HG03097 (cell line): Measurements from ENCODE around the gene TEKTIP1.
"Not testable (repeated sequence)": the region's sequence is repeated elsewhere in the genome, so short reads cannot be mapped to it uniquely, and the experiment has no call there.

Source experiments
- ATAC-seq: cut with Tn5 transposase; IDR thresholded peaks from one replicate; pipeline ENCODE4 v1.9.1; 2021; ENCODE audit not compliant: unreplicated experiment, low FRiP score

TEKTIP1 gene

DNA sequence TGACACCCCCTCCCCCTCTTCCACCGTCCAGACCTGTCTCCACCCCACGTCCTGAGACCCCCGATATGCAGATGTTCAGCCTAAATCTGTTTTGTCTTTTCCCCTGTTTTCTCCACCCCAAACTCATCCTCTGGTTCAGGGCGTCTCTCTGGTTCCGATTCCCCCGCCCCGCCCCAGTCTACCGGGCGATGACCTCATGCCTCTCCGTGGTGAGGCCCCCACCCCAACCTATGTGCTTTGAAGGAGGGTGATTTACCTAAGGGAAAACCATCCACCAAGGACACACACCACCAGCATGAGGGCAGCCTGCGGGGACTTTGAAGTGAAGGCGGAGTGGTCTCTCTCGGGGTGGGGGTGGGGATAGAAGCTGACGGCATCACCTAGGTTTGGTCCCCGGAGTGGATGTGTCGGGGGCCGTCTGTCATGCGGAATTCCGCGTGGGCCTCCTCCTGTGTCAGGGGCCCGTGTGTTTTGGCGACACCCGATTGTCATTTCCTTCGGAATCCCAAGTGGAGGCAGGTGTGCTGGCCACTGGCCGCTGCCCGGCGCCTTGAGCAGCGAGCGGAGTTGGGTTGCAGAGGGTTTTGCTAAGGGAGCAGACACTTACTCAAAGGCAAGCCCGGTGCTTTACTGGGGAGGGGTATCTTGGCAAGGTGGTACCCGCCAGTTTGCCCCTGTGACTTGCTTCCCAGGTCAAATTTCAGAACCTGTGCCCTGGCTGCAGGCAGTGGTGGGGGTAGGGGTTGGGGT is 31.4 kb upstream of the TEKTIP1 start:
- ATAC-seq, result no peak

DNA sequence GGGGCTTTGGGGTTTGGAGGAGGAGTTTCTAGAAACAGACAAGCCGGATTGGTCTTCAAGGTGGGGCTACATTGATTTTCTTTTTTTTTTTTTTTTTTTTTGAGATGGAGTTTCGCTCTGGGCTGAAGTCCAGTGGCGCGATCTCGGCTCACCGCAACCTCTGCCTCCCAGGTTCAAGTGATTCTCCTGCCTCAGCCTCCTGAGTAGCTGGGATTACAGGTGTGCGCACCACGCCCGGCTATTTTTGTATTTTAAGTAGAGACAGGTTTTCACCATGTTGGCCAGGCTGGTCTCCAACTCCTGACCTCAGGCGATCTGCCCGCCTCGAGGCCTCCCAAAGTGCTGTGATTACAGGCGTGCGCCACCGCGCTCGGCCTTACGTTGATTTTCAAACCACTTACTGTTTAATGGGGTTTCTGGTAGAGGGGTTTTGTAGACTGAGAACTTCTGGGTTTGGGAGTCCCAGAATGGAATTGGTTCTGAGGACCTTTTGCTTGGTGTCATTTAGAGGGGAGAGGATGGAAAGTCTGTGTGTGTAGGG is 30.8 kb upstream of the TEKTIP1 start:
- not testable (repeated sequence) for ATAC-seq

DNA sequence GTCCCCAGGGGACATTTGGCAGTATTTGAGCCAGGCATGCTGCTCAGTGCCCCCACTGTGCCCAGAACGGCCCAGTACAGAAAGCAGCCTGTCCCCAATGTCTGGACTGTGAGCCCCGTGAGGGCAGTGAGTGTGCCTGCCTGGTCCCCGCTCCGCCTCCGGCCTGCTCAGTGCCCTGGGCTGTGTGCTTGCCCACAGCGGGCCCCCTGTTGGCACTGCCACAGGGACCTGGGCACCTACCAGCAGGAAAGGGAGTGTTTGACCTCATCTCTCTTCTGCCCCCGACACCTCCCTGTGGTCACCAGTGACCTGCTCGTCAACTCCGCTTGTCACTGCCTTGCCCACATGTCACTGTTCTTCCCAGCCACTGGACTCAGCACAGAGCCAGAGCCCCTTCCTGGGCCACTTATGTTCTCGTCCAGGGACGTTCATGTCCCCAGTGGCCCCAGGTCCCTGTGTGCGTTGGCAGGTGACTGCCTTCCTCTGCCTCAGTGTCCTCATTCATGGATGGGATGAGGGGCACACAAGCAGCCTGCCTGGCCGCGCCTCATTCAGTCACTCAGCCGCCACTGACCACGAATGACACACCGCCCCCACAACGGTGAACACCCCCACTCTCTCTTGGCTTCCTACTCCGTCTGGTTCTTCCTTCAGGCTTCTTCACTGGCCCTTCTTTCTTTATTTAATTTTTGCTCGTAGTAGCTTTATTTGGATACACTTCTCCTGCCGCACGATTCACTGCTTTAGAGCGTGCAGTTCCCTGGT is 30.0 kb upstream of the TEKTIP1 start:
- ATAC-seq, result no peak

DNA sequence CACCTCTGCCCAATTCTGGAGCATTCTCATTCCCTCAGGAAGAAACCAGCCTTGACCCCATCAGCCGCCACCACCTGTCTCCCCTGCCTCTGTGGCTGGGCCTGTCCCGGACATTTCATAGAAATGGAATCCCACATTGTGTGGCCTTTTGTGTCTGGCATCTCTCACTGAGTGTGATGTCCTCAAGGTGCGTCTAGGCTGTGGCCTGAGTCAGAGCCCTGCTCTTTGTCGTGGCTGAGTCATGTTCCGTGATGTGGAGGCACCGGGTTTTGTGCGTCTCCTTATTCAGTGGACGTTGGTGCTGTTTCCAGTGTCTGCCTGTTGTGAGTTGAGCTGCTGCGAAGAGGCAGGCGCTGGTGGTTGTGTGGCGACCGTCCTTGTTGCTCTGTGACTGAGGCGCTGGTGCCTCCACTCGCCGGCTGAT is 29.4 kb upstream of the TEKTIP1 start:
- no peak for ATAC-seq

DNA sequence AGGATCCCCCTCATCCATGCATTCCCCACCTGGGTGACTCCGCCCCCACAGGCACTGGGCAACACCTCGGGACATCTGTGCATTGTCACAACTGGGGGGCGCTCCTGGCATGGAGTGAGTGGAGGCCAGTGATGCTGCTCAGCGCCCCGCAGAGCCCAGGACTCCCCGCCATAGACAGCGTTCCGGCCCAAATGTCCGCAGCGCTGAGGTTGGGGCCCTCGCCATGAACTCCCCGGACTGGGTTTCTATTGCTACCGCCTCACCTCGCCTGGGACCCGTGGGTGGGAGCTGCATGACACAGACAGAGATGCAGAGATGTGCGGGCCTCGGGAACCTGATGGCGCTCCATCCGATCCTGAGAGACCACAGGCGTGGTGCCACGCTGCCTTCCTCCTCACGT is 28.2 kb upstream of the TEKTIP1 start:
- no peak for ATAC-seq

DNA sequence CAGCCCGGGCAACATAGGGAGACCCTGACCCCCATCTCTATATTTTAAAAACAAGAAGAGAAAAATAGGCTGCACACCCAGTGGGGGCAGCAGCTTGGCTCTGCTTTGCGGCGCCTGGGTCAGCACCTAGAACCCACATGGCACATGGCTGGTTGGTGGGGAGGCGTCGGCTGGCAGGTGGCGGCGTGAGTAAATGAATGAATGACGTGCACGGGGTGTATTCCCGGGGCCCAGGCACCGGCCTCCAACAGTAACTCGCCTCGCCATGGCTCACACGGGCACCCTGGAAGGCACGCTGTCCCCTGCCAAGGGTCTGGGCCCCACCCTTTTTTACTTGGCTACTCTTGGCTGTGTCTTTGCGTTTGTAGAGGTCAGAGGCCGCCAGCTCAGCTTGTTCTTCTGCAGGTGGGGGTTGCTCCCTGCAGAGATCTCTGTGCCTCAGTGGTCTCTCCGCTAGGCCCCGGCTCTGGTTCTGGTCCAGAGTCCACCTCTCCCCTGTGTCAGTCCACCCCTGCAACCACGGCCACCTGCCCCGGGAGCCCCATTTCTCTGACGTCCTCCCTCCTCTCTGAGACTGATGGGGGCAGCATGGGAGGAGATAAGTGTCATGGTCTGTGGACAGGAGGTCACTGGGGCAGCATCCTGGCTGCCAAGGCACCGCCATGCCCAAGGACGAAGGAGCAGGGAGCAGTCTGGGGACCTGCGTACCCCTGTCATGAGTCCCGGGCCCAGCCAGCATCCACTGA is 27.3 kb upstream of the TEKTIP1 start:
- no peak for ATAC-seq

DNA sequence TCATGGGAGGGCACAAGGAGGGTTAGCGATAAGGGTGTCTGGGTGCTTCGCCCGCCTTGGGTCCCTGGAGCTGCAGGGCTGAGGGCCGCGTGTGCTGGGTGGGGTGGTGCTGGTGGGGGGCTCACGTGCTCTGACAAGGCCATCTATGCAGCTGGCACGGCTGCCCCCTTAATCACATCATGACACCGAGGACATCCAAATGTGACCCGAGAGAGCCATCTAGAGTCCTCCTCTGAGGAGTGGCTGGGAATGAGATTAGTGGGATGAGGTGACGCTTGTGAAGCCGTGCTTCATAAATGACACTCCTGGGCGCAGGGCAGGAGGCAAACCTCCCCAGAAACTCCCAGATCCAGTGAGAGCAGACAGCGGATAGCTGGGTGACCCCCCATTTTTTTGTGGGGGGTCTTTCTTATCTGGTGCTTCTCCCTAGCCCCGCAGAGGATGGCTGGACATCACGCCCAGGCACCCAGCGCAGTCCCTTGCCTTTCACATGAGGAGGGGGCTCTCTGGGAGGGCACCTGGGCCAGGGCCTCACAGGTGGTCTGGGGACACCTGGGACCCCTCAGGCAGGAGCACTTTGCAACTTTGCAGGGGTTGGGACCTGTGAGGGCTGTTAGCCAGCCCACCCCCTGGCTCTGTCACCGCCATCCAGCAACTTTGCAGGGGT is 26.3 kb upstream of the TEKTIP1 start:
- no peak for ATAC-seq

DNA sequence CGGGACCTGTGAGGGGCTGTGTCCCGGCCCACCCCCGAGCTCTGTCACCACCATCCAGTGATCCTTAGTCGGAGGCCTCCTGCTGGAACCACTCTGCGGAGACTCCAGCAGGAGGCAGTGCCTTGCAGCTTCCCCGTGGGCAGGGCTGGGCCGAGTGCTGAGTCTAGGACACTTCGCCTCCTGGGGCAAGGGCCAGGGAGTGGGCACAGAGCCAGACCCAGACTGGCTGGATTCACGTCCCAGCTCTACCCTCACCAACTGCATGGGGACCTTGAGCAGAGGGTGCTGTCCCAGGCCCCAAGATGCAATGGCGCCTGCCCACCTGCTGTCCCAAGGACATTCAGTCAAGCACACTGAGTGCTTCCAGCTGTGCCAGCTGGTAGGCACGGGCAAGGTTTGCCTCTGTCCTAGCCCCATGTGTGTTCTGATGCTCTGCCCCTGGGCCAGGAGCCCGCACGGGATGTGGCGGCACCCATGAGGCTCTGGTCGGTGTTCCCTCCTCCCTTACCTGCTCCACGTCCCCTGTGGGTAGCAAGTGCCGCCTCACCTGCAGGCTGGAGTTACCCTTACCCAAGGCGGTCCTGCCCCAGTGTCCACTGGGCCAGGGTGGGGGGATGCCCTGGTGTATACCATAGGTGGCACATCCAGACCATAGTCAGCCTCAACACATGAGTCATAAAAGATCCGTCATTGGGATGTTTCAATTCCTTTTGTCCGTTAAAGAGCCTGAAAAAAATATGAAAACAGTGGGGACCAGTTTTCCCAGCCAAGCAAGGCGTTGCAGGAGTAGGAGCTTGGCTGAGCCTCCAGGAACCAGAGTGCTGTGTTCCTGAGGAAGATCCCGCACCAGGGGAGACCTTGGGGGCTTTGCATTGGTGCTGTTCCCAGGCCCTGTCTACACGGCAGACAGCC is 25.5 kb upstream of the TEKTIP1 start:
- no peak for ATAC-seq

DNA sequence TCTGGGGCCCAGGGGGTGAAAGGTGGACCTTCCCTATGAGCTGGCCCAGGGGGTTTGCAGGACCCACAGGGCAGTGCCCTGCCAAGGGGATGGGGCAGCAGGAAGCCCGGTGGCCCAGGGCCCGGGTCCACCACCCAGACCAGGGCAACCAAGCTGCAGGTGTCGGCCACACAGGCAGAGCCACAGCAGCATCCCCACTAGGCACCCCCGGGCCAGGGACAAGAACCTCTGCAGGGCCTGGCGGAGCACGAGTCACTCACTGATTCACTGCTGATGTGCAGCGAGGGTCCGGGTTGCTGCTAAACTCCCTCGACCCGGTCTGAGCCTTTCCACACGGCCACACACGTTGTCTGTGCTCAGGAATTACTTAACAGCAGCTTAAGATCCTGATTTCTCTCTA is 24.0 kb upstream of the TEKTIP1 start:
- no peak for ATAC-seq

DNA sequence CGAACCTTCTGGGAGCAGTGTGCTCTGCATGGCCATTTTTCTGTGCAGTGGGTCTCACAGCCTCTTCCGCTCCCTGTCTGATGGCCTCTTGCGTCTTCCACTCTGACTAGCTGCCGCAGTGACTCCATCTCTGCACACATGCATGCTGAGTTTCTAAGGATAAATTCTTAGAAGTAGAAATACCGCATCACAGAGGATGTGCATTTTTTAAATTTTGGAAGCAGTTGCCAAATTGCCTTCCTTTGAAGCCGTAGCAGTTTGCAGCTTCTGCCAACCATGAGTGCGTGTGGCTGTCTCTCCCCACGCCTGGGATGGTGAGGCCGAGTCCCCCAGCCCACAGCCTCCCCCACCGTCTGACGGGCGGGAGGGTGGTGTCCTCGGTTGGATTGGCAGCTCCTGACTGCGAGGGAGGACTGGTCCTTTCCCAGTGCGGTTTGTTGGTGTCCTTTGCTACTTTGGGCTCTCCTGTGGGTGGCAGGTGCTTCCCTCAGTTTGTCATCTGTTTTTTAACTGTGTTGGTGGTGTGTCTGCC is 23.0 kb upstream of the TEKTIP1 start:
- ATAC-seq, result no peak

DNA sequence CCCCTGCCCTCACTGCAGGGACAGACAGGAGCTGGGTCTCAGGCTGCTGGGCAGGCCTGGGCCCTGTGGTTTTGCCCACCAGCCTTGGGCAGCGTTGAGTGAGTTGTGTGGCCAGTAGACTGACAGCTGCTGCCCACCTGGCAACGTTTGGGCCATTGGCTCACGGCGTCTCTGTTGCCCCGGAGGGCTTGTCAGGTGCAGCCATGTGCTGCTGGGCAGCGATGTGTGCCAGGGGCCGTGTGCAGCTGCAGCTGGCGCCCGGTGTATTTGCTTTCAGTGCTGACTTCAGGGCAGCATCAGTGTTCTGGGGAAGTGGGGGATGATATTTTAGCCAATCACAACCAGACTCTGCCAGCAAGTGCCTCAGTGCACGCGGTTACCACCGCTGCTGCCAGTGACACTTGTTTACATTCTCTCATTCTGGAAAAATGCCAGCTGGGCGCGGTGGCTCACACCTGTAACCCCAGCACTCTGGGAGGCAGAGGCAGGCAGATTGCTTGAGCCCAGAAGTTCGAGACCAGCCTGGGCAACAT is 22.2 kb upstream of the TEKTIP1 start:
- ATAC-seq, result no peak

DNA sequence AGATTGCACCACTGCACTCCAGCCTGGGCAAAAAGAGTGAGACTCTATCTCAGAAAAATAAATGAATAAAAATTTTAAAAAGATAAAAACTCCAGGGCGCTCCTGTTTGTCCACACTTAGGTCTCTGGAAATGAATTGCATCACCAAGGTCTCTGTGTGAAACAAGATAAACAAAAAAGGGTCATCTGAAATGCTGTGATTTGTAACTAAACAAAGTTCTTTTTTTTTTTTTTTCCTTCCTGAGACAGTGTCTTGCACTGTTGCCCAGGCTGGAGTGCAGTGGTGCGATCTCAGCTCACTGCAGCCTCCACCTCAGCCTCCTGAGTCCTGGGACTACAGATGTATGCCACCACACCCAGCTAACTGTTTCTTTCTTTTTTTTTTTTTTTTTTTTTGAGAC is 21.3 kb upstream of the TEKTIP1 start:
- no peak for ATAC-seq

DNA sequence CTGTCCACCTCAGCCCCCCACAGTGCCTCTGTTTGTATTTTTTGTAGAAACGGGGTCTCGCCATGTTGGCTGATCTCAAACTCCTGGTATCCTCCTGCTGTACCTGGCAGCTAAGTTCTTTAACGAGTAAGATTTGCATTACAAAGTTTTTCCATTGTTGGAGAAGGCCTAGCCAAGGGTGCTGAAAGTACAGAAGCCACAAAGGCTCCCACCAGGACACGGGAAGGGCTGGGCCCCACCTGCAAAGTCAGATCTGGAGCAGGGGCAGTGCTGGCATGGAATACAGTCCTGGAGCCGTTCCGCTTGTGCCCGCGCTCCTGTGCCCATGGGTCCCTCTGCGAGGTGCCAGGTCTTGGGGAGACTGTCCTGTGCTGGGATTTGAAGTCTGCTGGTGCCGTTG is 20.7 kb upstream of the TEKTIP1 start:
- no peak for ATAC-seq

DNA sequence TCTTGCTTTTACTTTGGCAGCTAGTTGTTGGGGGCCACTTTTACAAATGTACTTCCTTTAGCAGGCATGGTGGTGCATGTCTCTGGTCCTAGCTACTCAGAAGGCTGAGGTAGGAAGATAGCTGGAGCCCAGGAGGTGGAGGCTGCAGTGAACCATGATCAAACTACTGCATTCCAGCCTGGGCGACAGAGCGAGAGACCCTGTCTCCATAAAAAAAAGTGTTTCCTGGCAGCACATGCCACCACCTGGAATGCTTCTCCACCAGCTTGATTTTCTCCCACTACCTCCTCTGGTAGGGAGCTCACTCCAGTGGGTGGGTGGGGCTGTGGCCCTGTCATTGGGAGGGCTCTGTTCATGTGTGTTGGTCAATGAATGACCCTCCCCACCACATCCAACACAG is 20.3 kb upstream of the TEKTIP1 start:
- no peak for ATAC-seq

DNA sequence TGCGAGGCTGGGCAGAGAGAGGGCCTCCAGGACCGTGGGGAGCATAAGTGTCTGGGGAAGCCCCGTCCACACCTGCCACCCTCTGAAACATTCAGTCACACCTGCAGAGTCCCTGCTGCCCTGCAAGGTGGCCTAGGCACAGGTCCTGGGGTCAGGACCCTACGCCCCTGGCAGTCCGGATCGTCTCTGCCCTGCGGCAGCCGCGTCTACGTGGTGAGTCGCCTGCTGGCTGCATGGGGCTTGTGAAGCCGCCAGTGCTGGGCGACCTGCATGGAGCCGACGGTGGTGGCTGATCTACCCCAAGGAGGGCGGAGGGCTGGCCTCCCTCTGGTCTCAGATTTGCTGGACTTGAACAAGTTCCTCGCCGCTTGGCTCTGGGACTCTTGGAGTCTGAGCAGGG is 19.8 kb upstream of the TEKTIP1 start:
- no peak for ATAC-seq

DNA sequence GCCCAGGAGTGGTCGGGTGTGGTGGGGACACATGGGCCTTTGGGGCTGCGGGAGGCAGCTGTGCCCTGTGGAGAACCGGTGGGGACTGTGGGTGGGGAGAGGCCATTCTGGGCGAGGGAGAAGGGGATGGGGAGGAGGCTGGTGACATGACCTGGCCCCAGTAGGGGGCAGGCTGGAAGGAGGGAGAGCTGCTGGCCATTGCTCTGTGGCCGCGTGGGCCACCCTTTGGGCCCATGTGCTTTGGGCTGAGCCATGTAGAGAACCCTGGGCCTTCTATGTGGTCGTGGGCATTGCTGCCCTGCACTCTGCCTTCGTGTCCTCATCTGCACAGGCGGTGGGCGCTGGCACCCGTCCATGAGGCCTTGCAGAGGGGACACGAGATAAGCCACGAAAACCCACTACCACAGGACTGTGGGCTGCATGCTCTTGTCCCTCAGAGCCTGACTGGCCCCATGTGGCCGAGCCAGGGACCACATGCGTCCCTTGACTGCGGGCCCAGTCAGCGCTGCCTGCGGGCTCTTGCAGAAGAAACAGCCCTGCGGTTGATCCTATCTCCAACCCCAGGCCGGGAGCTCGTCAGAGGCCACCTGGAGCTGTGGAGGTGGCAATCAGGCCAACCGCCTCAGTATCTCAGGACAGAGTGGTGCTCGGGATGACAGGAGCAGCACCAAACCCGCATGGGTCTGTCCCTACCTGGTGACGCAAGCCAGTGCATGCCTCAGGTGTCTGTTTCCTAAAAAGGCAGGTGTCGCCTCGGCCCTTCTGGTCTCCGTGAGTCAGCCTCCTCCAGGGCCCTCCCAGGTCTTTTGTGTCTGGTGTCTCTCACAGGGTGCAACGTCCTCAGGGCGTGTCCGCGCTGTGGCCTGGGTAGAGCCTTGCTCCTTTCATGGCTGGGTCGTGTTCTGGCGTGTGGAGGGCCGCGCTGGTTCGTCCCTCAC is 18.5 kb upstream of the TEKTIP1 start:
- ATAC-seq, result no peak

DNA sequence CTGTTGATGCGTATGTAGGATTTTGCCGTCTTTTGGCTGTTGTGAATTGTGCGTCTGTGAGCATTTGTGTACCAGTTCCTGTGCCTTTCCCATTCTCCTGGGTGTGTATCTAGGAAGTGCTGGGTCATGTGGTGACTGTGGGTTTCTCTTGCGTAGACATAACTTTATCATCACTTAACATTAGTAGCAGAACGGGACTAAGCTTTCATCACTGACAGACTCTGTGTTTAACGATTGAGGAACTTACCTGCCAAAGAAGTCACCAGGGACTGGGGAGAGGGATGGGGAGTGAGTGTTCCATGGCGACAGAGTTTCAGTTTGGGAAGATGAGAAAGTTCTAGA is 17.9 kb upstream of the TEKTIP1 start:
- no peak for ATAC-seq
